HepG2 (cell line): ENCODE measurements around the gene MCAT. TPM values are rescaled to one million over a fixed set of nuclear protein-coding genes. Genes with fewer than 3 reads are reported as not detected.

Experiments used
- ATAC-seq: fragments of 200-7000 bp; cut with Tn5 transposase; 3 replicates; pipeline ENCODE4 v1.9.1; 2020; ENCODE audit warnings: mild to moderate bottlenecking, moderate library complexity
- BruUV-seq: library from RNA; stranded (reverse); fragments of 400-500 nt; replicated peaks from 2 replicates; lab custom pipeline; 2021; lab: Mats Ljungman, UMichigan
- CTCF ChIA-PET: fragments of 300-600 bp; formaldehyde crosslinking; extraction: SDS; loops from one replicate; lab custom pipeline; 2021; ENCODE audit warnings: low total read pairs, inconsistent platforms, low intra/inter-chr PET ratio; lab: Yijun Ruan, JAX
- POLR2A ChIA-PET: fragments of 350-600 bp; sonication (Branson Sonifier 250); formaldehyde crosslinking; loops from one replicate; lab custom pipeline; 2020; ENCODE audit warnings: antibody characterized with exemption, inconsistent platforms; lab: Yijun Ruan, JAX
- DNase-seq: peaks from one replicate; pipeline ENCODE4 v3.0.0-alpha.2; 2015; ENCODE audit warnings: low spot score
- FAIRE-seq: peaks from 3 replicates; lab custom pipeline; 2011; peaks lifted over from hg19 to GRCh38; lab: Jason Lieb, UNC
- H2AFZ ChIP-seq: one replicate; pipeline ENCODE4 v1.6.1; 2011; ENCODE audit warnings: low read length, inconsistent platforms
- H3K27ac ChIP-seq: fragments of 300-600 bp; 3 replicates; pipeline ENCODE4 v1.8.0; 2011; ENCODE audit warnings: mixed run types, mild to moderate bottlenecking, mixed read lengths, low read length, inconsistent platforms; ENCODE audit not compliant: insufficient read depth; ENCODE audit errors: extremely low read length
- H3K27me3 ChIP-seq, 2 experiments: fragments of 200-600 bp in 1 of 2; 2 replicates in 1 of 2; 3 replicates in 1 of 2; pipeline versions ENCODE4 v1.6.0 to v1.8.0; 2011; ENCODE audit warnings: low read length in 2 of 2, mild to moderate bottlenecking in 2 of 2, moderate library complexity in 2 of 2, inconsistent platforms in 1 of 2; ENCODE audit not compliant: insufficient read depth in 2 of 2, control insufficient read depth in 1 of 2
- H3K36me3 ChIP-seq, 2 experiments: fragments of 200-600 bp in 1 of 2; replicated peaks in 1 of 2; 2 replicates in 1 of 2; 3 replicates in 1 of 2; pipeline versions ENCODE4 v1.5.1 to v1.8.0; 2011; ENCODE audit warnings: low read length in 2 of 2, inconsistent platforms in 1 of 2; ENCODE audit not compliant: insufficient read depth in 2 of 2, control insufficient read depth in 1 of 2
- H3K4me1 ChIP-seq: 2 replicates; pipeline ENCODE4 v1.5.1; 2012; ENCODE audit warnings: low read length, inconsistent platforms; ENCODE audit not compliant: insufficient read depth
- H3K4me2 ChIP-seq: 2 replicates; pipeline ENCODE4 v1.6.0; 2011; ENCODE audit warnings: low read depth, low read length, inconsistent platforms
- H3K4me3 ChIP-seq, 3 experiments: fragments of 200-600 bp in 1 of 3; sonication (generic), shearing (Covaris generic) in 1 of 3; replicated peaks in 1 of 3; 2 replicates each; pipeline ENCODE4 v1.5.1; 2011 to 2016; ENCODE audit warnings: low read length in 3 of 3, inconsistent platforms in 2 of 3, low read depth in 2 of 3, mild to moderate bottlenecking in 2 of 3, control low read depth in 1 of 3, mixed read lengths in 1 of 3; ENCODE audit not compliant: insufficient read depth in 1 of 3
- H3K79me2 ChIP-seq: one replicate; pipeline ENCODE4 v1.6.1; 2011; ENCODE audit warnings: low read length, inconsistent platforms; ENCODE audit not compliant: insufficient read depth
- H3K9ac ChIP-seq: 2 replicates; pipeline ENCODE4 v1.6.0; 2011; ENCODE audit warnings: mild to moderate bottlenecking, low read depth, low read length, inconsistent platforms; ENCODE audit not compliant: insufficient read depth
- H3K9me3 ChIP-seq: 2 replicates; pipeline ENCODE4 v1.5.1; 2012; ENCODE audit warnings: mild to moderate bottlenecking, low read length
- H4K20me1 ChIP-seq: 2 replicates; pipeline ENCODE4 v1.6.0; 2011; ENCODE audit warnings: inconsistent platforms, mild to moderate bottlenecking, low read length, moderate library complexity; ENCODE audit not compliant: insufficient read depth
- AGO2 ChIP-seq: fragments of 200-400 bp; formaldehyde crosslinking; optimal IDR thresholded peaks from 2 replicates; pipeline ENCODE3; 2017; ENCODE audit warnings: mild to moderate bottlenecking, low read depth, low read length, moderate library complexity
- CREB3 ChIP-seq: sonication (generic); formaldehyde crosslinking; IDR thresholded peaks from 2 replicates; pipeline ENCODE4 v1.5.0; 2020; ENCODE audit warnings: missing genetic modification reagents
- RFXAP ChIP-seq: sonication (generic); formaldehyde crosslinking; IDR thresholded peaks from 2 replicates; pipeline ENCODE4 v1.4.0; 2020; ENCODE audit warnings: missing genetic modification reagents, borderline replicate concordance
- SOX6 ChIP-seq, 2 experiments: fragments of 450-650 bp in 1 of 2; sonication (generic) in 1 of 2; formaldehyde crosslinking in 1 of 2; IDR thresholded peaks; 2 replicates each; pipeline versions ENCODE4 v1.4.0 to v1.6.1; 2017 to 2020; ENCODE audit warnings: antibody characterized with exemption in 1 of 2, mild to moderate bottlenecking in 1 of 2, missing genetic modification reagents in 1 of 2
- TOPORS ChIP-seq: sonication (generic); formaldehyde crosslinking; IDR thresholded peaks from 2 replicates; pipeline ENCODE4 v1.8.0; 2023; ENCODE audit warnings: mild to moderate bottlenecking, missing genetic modification reagents
- ZFY ChIP-seq: sonication (generic); formaldehyde crosslinking; IDR thresholded peaks from 2 replicates; pipeline ENCODE4 v1.4.0; 2020; ENCODE audit warnings: missing genetic modification reagents
- ZNF510 ChIP-seq: sonication (generic); formaldehyde crosslinking; IDR thresholded peaks from 2 replicates; pipeline ENCODE4 v1.4.0; 2020; ENCODE audit warnings: low read depth, mild to moderate bottlenecking, missing genetic modification reagents
- ZNF773 ChIP-seq: sonication (generic); formaldehyde crosslinking; IDR thresholded peaks from 2 replicates; pipeline ENCODE4 v1.4.0; 2020; ENCODE audit warnings: missing genetic modification reagents, borderline replicate concordance
- WGBS: methylation state at CpG from one replicate; pipeline ENCODE4 v1.1.6; 2017; ENCODE audit warnings: low lambda C conversion rate; 5-methylcytosine and 5-hydroxymethylcytosine counted together
- in situ Hi-C: cut with HindIII; loops from 2 replicates; pipeline ENCODE4 v1.10.0; 2017; ENCODE audit warnings: low pct_unique_long_range_greater_than_20kb; ENCODE audit not compliant: extremely low pct_ligation_motif_present
- intact Hi-C: fragments of 100-400 bp; cut with micrococcal nuclease; formaldehyde crosslinking; loops from one replicate; pipeline ENCODE4 v1.10.0; 2022; ENCODE audit not compliant: unreplicated experiment
- polyA plus RNA-seq, 8 experiments: library from polyadenylated mRNA; depleted of rRNA in 3 of 8; stranded (reverse) in 7 of 8; unstranded in 1 of 8; fragments of >200 nt; fragmentation: Illumina TruSeq in 4 of 8; extraction: Trizol in 4 of 8; gene quantifications; 2 replicates each; pipeline versions ENCODE4 v1.2.1 to v1.2.3, GENCODE V29; 2011 to 2016; ENCODE audit warnings: low read depth in 4 of 8, missing spikeins in 1 of 8, mixed read lengths in 1 of 8; ENCODE audit not compliant: insufficient read depth in 1 of 8
- total RNA-seq, 5 experiments: library from RNA; depleted of rRNA; stranded (reverse); fragments of >200 nt; fragmentation: Illumina TruSeq; extraction: Trizol; gene quantifications; 2 replicates each; pipeline ENCODE4 v1.2.3, GENCODE V29; 2016; ENCODE audit warnings: low read depth in 1 of 5

Gene MCAT
- total and polyA plus RNA-seq, 2 of the 13 experiments (the other 11 are each of a cell fraction or from before 2014, with no cell fraction given): 9.3 to 16.7 TPM

- no peak overlapping the region for H3K4me2 ChIP-seq
- DNase-seq (no peak), ATAC-seq (no peak)
- H3K79me2 ChIP-seq: peaks cover 4% of the 10 kb centered on the region
- H3K4me1 ChIP-seq: peaks cover 22% of the 10 kb centered on the region
- no peaks in the 10 kb centered on the region for H3K27me3 ChIP-seq
- no peak for TF ChIP-seq TOPORS (CRISPR knock-in tag)
- peak; percentile 65 for TF ChIP-seq AGO2
- TF ChIP-seq, all 625 proteins: peak for 1
- intact Hi-C loops: no loop called here
- 96% methylated on average over 13 of the region's 15 CpGs for WGBS
- Histone ChIP-seq H4K20me1 (no peaks in the 10 kb centered on the region), H3K27ac (no peak overlapping the region), H3K4me3 (no peak overlapping the region), H2AFZ (no peak overlapping the region), H3K9me3 (no peaks in the 10 kb centered on the region), H3K9ac (no peak overlapping the region), H3K36me3 (peaks cover 9 to 30% of the 10 kb centered on the region in 2 experiments)
- POLR2A ChIA-PET: interaction anchor here (1.2 kb wide), 1 partner anchor 23 kb away, joined by 3 read pairs; no protein-coding TSS in a partner anchor
- no peak for FAIRE-seq
- no TSS peak for BruUV-seq
- in situ Hi-C loops: no loop called here
- CTCF ChIA-PET: no interaction called here
These were observed 37.5 kb upstream of the MCAT start for GRCh38 chr22:43180670-43181069.

- ChIA-PET CTCF (no interaction called here), POLR2A (interaction anchor here (0.6 to 1.2 kb wide), 2 partner anchors 22 to 31 kb away, joined by 3 to 4 read pairs; no protein-coding TSS in a partner anchor)
- WGBS: over 99% methylated on average over 15 of the region's 15 CpGs
- BruUV-seq: no TSS peak
- TF ChIP-seq SOX6 (IDR thresholded peaks at IDR 0.05) (no peak), SOX6 (CRISPR knock-in tag; IDR thresholded peaks at IDR 0.05) (no peak), ZNF773 (CRISPR knock-in tag) (no peak), ZFY (no peak), ZNF510 (CRISPR knock-in tag) (no peak), RFXAP (CRISPR knock-in tag) (no peak), CREB3 (CRISPR knock-in tag) (no peak)
- FAIRE-seq (no peak), ATAC-seq (no peak), DNase-seq (no peak)
- no peaks in the 10 kb centered on the region for H4K20me1 ChIP-seq
- intact Hi-C loops (no loop called here), in situ Hi-C loops (no loop called here)
- H3K27me3 ChIP-seq: no peaks in the 10 kb centered on the region
- H2AFZ ChIP-seq: no peak overlapping the region
- no peak overlapping the region for H3K27ac ChIP-seq
- H3K4me1 ChIP-seq: peaks cover 16% of the 10 kb centered on the region
- H3K79me2 ChIP-seq: no peaks in the 10 kb centered on the region
- H3K9ac ChIP-seq: no peak overlapping the region
- H3K9me3 ChIP-seq: no peaks in the 10 kb centered on the region
- H3K4me2 ChIP-seq: no peak overlapping the region
- H3K36me3 ChIP-seq: peaks cover 11 to 33% of the 10 kb centered on the region in 2 experiments
- H3K4me3 ChIP-seq: no peak overlapping the region
These were observed 36.7 kb upstream of the MCAT start for GRCh38 chr22:43179911-43180195.
